GM10847 (cell line): Measurements from ENCODE around the gene LARGE1.

Source experiments
- POLR2A ChIP-seq: IDR thresholded peaks from 2 replicates; pipeline ENCODE4 v1.6.1; 2011; ENCODE audit not compliant: insufficient read length; ENCODE audit errors: extremely low read depth

Gene LARGE1

DNA sequence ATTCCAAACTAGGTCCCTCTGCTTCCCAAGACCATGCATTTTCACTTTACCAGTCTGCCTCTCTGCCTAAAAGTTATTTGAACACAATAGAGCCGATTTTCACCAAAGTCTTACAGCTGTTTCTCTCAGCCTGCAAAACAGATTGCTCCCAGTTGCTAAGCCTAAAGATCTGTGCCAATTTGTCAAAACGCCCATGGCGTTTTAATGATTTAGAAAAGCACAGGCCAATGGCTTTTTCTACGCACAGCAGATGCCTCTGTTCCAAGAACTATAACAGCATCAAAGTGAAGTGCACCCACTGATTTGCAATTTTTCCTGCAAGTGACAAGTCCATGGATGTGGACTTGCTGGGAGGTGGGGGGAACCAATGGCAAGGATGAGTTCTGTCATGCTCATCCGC lies 688.2 kb downstream of the LARGE1 start:
- TF ChIP-seq POLR2A, result no peak

DNA sequence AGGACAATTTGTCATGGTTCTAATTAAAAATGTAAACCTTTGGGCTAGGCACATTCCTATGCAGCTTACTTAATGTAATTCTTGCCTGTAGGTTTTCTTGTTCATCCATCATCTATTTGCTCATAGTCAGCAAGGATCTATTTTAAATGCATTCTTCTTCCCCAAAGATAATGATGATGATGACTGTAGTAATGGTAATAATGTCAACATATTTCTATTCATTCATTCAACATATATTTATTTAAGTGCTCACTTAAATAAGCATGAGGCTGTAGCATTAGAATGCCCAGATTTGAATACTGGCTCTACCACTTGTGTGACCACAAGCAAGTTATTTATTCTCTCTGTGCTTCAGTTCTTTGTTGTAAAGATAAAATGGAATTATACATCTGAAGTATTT lies 692.5 kb downstream of the LARGE1 start:
- TF ChIP-seq POLR2A, result no peak

DNA sequence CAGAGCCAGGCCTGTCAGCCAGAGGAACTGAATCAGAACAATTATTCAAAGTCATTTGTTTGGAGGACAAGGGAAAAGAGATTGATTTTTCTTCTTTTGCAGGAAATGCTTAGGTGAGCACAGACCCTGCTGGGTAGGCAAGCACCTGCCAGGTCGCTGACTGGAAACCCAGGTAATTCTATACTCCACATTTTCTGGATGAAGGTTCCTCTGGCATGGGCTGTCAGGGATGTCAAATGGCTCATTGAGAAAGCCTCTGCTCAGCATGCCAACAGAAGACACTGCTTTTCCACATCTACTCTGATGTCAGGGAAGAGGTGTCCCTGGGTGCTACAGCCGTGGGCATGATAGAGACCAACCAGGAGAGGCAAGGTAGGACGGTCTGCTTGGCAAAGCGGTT lies 695.4 kb downstream of the LARGE1 start:
- TF ChIP-seq POLR2A, result no peak
